AG09319 (cell line): ENCODE measurements around the gene CTNND2.
"Not testable (repeated sequence)": the region's sequence is repeated elsewhere in the genome, so short reads cannot be mapped to it uniquely, and the experiment has no call there.

Experiments
- DNase-seq: peaks from one replicate; pipeline ENCODE4 v3.0.0-alpha.2; 2010; ENCODE audit warnings: low read depth; ENCODE audit errors: extremely low read depth
- CTCF ChIP-seq: IDR thresholded peaks from 2 replicates; pipeline ENCODE4 v1.5.1; 2011; ENCODE audit warnings: low read depth, mild to moderate bottlenecking, inconsistent platforms, low read length, moderate library complexity

Gene CTNND2

DNA sequence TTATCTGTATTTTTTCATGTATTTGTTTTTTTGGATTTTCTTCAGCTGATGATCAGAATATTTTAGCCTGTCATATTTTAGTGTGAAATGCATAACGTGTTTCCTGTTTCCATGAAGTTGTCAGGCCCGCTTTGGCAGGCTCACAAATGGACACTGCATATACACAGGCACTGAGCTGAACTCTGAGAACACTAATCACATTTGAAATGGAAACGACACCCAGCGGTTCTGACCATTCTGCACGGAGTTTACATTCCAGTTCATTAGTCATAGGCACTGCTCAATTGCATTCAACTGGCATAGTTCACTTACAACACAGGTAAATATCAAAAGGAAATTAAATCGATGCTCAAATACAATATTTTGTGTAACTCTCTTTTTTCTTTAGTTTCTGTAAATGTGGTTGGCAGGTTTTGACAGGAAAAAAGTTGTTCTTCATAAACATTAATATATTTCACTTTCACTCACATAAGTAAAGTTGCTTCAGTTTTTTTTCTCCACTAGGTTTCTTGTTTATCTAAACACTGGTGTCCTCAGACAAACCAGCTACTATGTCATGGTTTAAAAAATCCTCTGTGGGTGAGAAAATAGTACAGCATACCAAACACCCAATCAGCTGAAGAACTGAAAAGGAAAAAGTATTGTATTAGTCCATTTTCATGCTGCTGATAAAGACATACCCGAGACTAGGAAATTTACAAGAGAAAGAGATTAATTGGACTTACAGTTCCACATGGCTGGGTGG, 584.2 kb downstream of the CTNND2 start:
- DNase-seq, result no peak
- no peak for TF ChIP-seq CTCF

GRCh38 chr5:11313694-11314093, 590.6 kb downstream of the CTNND2 start:
- DNase-seq, result not testable (repeated sequence)

- DNase-seq, result no peak
- no peak for TF ChIP-seq CTCF
Measured at GRCh38 chr5:11311731-11312130, 592.5 kb downstream of the CTNND2 start.

DNA sequence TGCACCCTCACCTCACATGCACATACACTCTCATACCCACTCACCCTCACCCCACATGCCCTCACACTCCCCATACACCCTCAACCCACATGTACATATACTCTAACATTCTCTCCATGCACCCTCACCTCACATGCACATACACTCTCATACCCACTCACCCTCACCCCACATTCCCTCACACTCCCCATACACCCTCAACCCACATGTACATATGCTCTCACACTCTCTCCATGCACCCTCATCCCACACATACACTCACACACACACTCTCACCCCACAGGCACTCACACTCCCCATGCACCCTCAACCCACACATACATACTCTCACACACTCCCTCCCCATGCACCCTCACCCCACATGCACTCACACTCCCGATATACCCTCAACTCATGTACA, 593.0 kb downstream of the CTNND2 start:
- no peak for TF ChIP-seq CTCF

DNA sequence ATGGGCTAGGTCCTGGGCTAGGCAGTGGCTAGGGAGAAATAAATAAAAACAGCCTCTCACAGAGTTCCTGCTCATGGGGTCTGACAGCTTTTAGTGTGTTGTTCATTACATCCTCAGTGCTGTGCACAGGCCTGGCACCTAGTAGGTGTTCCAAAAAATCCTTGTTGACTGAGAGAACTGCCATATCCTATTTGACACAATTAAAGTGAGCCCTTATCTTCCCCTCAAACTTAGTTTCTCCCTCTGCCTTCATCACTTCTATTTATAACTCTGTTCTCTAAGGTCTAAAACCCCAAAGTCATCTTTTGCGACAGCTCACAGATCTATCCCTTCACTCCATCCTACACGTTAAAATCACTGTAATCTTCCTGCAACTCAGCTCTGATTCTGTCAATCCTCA, 594.1 kb downstream of the CTNND2 start:
- TF ChIP-seq CTCF, result no peak
- DNase-seq, result no peak

More for the DNA sequence above, 593.0 kb downstream of the CTNND2 start:
- no peak for DNase-seq

DNA sequence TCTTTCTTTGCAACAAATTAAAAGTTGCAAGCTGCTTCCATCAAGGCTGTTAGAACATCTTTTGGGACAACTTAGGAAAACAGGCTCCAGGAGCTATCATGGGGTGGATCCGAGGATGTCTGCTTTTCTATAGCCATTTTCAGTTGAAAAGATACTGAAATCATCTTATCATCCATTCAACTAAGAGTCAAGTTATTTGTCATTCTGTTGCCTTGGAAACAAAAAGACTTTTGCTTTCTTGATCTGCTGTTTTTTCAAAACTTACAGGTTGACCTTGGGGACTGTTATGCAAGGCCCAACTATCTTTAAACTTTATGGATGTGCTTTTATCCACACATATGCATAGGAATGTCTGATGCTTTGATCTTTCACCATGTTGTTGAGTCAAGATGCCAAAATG, 597.9 kb downstream of the CTNND2 start:
- TF ChIP-seq CTCF, result no peak
- DNase-seq, result no peak

DNA sequence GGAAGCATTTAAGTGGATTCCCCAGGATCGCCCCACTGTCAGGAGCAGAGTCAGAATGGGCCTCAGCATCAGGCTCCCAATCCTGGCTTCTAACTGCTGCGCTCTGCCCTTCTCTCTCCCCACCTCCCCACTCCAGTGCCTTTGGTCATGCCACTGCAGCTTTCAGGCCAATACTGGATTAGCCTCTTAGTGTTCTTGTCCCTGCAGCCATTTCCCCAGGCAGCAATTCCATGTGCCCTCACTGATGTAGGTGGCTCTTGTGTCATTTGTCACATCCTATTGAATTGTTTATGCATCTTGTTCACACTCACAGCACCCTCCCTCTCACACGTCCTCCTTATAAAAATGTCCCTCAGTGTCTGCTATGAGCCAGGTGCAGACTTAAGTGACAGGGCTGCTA, 599.0 kb downstream of the CTNND2 start:
- no peak for DNase-seq
- no peak for TF ChIP-seq CTCF

- DNase-seq, result no peak
- no peak for TF ChIP-seq CTCF
Measured at GRCh38 chr5:11304641-11305040, 599.6 kb downstream of the CTNND2 start.
